Erythroblast (primary cell): ENCODE data around the gene GPC4.

Source experiments
- GATA1 ChIP-seq: IDR thresholded peaks from 2 replicates; pipeline ENCODE4 v1.6.1; 2011; ENCODE audit warnings: low read depth, mild to moderate bottlenecking, control low read depth, low read length, moderate library complexity
- POLR2A ChIP-seq: IDR thresholded peaks from 2 replicates; pipeline ENCODE4 v1.6.1; 2011; ENCODE audit warnings: mild to moderate bottlenecking, low read length

GRCh38 chrX:133380711-133381619 is 34.3 kb downstream of the GPC4 start:
- TF ChIP-seq GATA1: no peak
- TF ChIP-seq POLR2A: no peak
